ENCODE measurements around the gene STPG2.

GRCh38 chr4:97585274-97585673 is 558.0 kb downstream of the STPG2 start:
- TF ChIP-seq CREB1 (IDR thresholded peaks at IDR 0.05; ENCODE audit: low read depth) (no peak), CHD1 (IDR thresholded peaks at IDR 0.05; ENCODE audit: low read depth, low read length) (no peak), EZH2 (IDR thresholded peaks at IDR 0.05; ENCODE audit: borderline replicate concordance, control insufficient read depth, low read depth, low read length) (no peak), SIN3A (IDR thresholded peaks at IDR 0.05; ENCODE audit: low read depth, low read length) (no peak), NBN (IDR thresholded peaks at IDR 0.05) (no peak), RELA (IDR thresholded peaks at IDR 0.05; ENCODE audit: borderline replicate concordance, partially characterized antibody) (no peak), STAT3 (IDR thresholded peaks at IDR 0.05; ENCODE audit: low read depth, low read length) (no peak), ZZZ3 (IDR thresholded peaks at IDR 0.05; ENCODE audit: control insufficient read depth, insufficient read length, low read depth) (no peak), PAX5 (IDR thresholded peaks at IDR 0.05; ENCODE audit: borderline replicate concordance, low read depth, low read length) (no peak)
- TF ChIP-seq, protein P1, sequence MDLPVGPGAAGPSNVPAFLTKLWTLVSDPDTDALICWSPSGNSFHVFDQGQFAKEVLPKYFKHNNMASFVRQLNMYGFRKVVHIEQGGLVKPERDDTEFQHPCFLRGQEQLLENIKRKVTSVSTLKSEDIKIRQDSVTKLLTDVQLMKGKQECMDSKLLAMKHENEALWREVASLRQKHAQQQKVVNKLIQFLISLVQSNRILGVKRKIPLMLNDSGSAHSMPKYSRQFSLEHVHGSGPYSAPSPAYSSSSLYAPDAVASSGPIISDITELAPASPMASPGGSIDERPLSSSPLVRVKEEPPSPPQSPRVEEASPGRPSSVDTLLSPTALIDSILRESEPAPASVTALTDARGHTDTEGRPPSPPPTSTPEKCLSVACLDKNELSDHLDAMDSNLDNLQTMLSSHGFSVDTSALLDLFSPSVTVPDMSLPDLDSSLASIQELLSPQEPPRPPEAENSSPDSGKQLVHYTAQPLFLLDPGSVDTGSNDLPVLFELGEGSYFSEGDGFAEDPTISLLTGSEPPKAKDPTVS (IDR thresholded peaks at IDR 0.05; ENCODE audit: low read depth, low read length), result no peak
- TF ChIP-seq, protein P2, sequence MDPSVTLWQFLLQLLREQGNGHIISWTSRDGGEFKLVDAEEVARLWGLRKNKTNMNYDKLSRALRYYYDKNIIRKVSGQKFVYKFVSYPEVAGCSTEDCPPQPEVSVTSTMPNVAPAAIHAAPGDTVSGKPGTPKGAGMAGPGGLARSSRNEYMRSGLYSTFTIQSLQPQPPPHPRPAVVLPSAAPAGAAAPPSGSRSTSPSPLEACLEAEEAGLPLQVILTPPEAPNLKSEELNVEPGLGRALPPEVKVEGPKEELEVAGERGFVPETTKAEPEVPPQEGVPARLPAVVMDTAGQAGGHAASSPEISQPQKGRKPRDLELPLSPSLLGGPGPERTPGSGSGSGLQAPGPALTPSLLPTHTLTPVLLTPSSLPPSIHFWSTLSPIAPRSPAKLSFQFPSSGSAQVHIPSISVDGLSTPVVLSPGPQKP (IDR thresholded peaks at IDR 0.05; ENCODE audit: low read depth, low read length), result no peak
- TF ChIP-seq, protein P3, sequence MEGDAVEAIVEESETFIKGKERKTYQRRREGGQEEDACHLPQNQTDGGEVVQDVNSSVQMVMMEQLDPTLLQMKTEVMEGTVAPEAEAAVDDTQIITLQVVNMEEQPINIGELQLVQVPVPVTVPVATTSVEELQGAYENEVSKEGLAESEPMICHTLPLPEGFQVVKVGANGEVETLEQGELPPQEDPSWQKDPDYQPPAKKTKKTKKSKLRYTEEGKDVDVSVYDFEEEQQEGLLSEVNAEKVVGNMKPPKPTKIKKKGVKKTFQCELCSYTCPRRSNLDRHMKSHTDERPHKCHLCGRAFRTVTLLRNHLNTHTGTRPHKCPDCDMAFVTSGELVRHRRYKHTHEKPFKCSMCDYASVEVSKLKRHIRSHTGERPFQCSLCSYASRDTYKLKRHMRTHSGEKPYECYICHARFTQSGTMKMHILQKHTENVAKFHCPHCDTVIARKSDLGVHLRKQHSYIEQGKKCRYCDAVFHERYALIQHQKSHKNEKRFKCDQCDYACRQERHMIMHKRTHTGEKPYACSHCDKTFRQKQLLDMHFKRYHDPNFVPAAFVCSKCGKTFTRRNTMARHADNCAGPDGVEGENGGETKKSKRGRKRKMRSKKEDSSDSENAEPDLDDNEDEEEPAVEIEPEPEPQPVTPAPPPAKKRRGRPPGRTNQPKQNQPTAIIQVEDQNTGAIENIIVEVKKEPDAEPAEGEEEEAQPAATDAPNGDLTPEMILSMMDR (IDR thresholded peaks at IDR 0.05 in 2 of 3, conservative IDR thresholded peaks at IDR 0.05 in 1 of 3; ENCODE audit: control insufficient read depth in 2 of 3, extremely low read depth in 1 of 3, insufficient read depth in 1 of 3, low read depth in 3 of 3, low read length in 3 of 3), result no peak
